ENCODE measurements around the gene AK2.
"Not testable (repeated sequence)": the region's sequence is repeated elsewhere in the genome, so short reads cannot be mapped to it uniquely, and the experiment has no call there.

Gene AK2

DNA sequence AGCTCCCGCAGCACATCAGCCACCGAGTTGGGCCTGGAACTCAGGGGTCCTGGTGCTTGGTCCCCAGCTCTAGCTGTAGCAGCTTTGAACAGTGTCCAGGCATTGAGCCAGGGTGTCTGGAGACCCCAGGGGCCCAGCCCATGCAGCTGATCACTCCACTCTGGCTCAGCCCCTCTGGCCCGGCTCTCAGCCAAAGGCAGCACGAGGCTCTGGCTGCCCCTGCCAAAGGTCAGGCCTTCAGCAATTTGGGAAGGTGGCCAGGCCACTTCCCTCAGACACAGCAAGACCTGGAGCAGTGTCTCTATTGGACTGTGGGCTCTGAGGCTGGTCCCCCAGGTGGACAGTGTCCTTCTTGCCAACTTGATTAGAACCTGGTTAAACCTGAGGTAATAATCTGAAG, 37.7 kb downstream of the AK2 start:
- DNase-seq (ENCODE audit: low spot score): no peak

DNA sequence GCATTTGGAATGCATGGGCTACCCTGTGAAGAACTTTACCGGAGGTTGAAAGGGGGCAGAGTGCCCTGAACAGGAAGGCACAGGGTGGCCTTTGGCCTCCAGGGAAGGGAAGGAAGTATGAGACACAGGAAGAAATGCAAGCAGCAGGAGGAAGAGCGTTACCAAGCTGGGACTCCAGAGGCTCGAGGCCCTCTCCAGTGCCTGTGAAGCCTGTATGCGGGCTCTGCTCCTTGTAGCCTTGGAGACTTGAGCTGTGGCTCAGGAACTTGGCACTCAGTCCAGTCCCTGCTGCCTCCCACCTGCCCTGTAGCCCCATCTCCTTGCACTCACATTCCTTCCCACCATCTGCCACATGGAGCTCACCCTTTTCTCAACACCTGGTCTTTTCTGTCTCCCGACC, 38.6 kb downstream of the AK2 start:
- DNase-seq (ENCODE audit: low spot score): no peak

DNA sequence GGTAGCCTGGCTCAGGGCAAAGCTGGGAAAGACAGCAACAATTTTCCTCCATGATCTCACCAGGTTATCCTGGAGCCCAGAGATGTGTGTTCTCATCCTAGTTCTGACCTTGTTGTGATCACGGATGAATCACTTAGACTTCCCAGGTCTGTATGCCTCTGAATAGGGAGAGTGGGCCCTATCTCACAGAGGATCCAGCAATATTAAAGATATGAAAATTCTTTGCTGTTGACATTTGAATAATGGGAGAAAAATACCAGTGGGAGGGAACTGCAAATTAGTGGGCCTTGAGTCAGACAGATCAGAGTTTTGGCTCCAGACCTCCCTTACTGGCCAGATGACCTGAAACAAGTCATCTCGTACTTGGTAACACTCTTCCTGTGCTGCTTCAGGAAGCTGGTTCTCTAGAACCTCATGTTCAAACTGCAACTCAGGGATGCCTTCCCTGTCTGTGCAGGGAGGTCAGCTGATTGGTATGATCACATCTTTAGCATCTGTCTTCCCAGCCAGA, 39.2 kb downstream of the AK2 start:
- DNase-seq (ENCODE audit: low spot score): no peak

DNA sequence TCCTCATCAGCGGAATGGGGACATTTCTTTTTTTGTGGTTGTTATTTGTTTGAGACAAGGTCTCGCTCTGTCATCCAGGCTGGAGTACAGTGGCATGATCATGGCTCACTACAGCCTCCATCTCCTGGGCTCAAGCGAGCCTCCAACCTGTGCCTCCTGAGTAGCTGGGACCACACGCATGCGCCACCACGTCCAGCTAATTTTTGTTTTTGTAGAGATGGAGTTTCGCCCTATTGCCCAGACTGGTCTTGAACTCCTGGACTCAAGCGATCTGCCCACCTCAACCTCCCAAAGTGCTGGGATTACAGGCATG, 43.4 kb downstream of the AK2 start:
- not testable (repeated sequence) for DNase-seq (ENCODE audit: low spot score)

DNA sequence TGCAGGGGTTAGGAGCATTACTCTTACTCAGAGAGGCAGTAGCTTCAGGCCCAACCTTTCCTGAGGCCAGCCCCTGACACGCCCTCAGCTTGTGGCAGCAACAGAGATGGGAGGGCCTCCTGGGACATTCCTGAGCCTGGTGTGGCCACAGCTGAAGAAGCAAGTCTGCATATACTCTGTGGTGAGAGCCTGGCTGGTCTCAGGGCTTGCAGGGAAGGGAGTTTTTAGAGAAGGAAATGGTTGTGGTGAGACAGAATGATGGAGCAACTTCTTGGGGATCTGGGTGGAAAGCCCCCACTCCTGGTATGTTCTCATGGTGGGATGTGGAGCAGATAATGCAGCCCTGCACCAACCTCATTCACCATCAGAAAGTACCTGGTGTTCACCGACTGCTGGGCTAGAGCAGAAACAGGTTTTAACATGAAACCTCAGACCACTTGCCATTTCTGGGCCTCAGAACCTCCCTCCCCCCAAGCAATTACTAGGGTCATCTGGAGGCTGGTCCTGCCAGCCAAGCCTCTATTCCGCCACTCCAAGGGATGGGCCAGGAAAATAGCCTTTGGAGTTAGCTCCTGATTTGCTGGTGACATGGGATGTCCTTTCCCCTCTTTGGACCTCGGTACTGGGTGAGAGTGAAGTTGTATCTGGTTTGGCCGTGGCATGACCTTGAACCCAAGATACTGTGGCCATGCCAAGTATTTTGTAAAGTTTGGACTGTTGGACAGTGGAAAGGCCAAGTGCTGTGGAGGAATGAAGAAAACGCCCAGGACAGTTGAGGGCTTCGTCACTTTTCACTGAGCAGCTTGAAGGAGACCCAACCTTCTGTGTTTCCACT, 44.0 kb downstream of the AK2 start:
- peak; percentile 39 for DNase-seq (ENCODE audit: low spot score)

DNA sequence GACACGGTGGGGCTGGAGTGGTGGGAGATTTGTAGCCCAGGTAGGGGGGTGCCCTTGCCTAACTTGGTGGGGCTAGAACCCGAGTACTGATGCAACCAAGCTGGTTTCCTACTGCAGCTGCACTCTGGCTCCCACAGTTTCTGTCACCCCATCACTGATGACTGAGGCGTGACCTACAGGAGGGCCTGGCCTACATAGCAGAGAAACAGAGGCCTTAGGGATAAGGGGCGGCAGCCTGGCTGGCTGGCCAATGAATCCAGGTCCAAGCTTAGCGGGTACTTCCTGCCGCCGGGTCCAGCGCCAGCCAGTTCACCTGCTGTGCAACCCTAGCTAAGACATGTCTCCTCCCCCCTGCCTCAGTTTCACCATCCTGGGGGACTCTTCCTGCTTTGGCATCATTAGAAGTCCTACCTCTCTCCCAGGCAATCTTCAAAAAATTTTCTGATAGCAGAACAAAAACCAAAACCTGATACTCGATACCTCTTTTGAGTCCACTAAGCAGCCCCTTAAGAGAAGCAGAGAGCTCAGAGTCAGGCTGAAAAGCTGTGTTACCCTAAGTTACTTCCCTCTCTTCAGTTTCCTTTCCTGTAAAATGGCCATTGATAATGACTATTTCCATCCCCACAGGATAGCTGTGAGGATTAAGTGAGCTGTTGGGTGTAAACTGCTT, 44.7 kb downstream of the AK2 start:
- DNase-seq (ENCODE audit: low spot score): no peak

DNA sequence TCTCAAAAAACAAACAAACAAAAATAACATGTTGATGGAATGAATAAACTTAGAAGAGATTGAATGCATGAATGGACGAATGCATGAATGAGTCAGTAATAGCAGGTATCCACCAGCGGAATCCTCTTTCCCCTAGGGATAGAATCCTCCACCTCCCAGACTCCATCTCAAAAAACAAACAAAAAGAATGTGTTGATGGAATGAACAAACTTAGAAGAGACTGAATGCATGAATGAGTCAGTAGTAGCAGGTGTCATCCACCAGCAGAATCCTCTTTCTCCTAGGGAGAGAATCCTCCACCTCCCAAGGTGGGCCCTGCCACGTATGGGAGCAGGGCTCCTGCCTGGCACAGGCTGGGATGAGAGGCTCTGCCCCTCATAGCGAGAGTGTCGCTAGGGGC, 45.3 kb downstream of the AK2 start:
- DNase-seq (ENCODE audit: low spot score): no peak

DNA sequence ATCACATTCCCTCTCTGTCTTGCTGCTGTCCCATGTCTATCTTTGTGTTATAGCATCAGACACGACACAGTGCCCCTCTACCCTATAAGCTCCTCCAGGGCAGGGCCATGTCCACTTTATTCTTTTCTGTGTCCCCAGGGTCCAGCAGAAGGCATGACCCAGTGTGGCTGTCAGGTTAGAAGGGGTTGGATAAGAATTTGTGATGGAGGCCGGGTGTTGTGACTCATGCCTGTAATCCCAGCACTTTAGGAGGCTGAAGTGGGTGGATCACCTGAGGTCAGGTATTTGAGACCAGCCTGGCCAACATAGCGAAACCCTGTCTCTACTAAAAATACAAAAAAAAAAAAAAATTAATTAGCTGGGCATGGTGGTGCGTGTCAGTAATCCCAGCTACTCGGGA, 45.8 kb downstream of the AK2 start:
- no peak for DNase-seq (ENCODE audit: low spot score)

DNA sequence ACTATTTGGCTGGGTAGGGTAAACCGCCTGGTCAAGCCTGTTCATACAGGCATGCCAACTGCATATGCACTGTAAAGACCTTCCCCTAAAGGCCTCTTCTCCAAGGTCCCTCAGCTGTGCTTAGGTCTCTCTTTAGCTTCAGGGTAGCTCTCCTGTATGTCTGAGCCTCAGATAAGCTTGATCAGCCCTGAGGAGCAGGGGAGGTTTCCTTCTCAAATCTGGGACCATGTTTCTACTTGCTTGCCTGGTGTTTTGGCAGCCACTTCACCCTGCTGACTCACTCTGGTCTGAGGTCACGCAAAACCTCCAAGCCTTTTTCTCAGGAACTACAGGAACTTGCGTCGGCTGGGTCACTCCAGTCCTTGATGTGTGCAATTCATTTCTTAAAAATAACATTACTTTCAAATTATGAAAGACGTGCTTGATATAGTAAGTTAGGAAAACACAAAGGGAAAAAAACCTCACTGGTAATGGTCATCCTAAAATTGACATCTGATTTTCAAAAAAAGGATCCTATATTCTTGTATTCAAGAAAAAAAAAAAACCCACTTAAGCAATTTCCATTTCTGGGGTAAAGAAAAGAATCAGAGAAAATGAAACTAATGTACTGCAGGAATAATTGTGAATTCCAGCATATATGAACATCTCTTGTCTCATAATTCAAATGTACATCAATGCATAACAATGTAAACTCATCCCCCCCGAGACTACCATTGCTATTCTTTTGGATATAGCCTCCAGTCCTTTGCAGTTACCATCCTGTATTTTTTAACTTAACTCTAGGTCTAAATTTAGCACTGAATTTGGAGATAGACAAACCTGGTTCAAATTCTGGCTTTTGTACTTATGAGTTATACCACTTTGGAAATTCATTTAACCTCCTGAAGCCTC, 47.3 kb downstream of the AK2 start:
- peak; percentile 19 for DNase-seq (ENCODE audit: low spot score)

DNA sequence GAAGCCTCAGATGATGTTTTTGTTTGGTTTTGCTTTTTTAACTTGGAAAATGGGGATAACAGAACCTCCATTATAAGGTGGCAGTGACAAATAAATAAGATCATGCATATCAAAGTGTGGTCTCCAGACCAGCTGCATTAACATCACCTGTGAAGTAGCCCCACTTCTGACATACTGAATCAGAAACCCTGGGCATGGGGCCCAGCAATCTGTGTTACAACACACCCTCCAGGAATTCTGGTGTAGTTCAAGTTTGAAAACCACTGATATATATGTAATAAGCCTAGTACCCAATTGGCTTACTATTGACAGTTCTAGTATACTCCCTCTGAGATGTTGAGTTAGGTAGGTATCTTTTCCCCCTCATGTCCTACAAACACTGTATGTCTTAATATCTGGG, 48.0 kb downstream of the AK2 start:
- no peak for DNase-seq (ENCODE audit: low spot score)

DNA sequence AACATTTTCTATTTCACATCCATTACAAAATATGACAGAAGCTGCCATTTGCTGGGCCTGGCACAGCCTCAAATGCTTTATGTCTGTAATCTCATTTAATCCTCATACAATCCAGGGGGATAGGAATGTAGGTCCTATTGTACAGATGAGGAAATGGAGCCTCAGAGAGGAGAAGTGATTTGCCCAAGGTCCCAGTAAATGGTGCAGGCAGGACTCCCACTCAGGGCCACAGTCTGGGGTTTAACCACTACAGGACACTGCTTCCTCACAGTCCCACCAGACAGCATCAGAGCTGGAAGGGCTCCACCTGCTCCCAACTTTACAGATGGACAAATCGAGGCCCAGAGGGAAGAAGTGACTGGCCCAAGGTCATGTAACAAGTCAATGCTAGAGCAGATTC, 51.5 kb downstream of the AK2 start:
- no peak for DNase-seq (ENCODE audit: low spot score)

DNA sequence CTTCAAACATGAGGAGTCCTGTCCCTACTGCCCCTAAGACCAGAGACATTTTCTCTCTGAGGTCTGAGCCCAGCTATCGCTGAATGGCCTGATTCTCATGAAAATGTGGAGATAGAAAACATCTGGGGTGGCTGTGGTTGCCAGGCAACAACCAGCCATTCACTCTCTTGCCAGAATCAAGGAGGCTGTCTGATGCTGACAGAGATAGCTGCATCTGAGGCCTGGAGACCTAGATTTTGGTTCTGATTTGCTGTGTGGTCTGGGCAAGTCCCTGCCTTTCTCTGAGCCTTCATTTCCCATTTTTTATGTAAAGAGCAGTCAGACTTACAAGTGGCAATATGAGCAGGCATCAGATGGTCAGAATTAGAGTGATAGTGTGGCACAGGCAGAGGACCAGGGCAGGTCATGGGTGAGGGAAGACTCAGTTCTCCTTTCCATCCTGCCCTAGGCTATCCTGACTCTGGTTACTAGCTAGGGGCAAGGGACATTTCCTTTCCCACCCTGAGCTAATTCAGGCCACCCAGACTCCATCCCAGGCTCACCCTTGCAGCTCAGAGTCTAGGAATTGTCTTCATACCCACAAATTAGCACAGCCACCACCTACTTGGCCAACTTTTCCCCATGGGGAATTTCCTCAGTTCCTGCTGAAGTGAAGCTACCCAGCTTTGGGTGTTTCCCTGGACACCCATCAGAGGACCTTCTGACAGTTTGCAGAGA, 52.1 kb downstream of the AK2 start:
- DNase-seq (ENCODE audit: low spot score): peak; percentile 56

DNA sequence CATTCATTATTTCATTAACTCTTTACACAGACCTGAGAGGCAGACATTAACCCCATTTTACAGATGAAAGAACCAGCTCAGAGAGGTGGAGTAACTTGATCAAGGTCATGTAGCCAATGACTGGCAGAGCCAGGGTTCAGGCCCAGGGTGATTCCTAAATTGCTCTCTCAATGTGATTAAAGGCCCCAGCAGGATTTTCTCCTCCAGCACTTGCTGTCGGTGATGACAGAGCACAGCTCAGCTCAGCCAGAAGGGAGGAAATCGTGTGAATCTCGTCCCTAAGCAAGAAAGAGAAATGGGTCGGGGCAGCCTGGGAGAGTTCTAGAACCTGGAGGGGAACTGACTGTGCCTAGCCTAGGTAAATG, 52.6 kb downstream of the AK2 start:
- DNase-seq (ENCODE audit: low spot score): no peak

DNA sequence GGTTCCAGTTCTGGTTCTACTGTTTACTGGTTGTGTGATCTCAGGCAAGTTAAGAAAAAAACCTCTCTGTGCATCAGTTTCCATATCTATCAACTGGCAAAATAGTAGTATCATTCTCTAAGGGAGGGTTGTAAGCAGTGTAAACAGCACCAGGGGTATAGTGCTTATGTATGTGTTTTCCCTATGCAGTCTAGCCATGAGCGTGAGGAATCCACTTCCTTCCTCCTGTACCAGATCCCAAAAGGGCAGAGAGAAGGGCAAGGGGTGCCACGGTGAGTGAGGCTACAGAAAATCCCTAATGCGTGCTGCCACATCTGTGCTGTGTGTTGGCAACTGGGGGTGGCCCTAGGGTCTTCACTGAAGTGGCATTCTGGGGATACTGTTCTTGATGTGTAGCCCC, 53.7 kb downstream of the AK2 start:
- DNase-seq (ENCODE audit: low spot score): no peak

DNA sequence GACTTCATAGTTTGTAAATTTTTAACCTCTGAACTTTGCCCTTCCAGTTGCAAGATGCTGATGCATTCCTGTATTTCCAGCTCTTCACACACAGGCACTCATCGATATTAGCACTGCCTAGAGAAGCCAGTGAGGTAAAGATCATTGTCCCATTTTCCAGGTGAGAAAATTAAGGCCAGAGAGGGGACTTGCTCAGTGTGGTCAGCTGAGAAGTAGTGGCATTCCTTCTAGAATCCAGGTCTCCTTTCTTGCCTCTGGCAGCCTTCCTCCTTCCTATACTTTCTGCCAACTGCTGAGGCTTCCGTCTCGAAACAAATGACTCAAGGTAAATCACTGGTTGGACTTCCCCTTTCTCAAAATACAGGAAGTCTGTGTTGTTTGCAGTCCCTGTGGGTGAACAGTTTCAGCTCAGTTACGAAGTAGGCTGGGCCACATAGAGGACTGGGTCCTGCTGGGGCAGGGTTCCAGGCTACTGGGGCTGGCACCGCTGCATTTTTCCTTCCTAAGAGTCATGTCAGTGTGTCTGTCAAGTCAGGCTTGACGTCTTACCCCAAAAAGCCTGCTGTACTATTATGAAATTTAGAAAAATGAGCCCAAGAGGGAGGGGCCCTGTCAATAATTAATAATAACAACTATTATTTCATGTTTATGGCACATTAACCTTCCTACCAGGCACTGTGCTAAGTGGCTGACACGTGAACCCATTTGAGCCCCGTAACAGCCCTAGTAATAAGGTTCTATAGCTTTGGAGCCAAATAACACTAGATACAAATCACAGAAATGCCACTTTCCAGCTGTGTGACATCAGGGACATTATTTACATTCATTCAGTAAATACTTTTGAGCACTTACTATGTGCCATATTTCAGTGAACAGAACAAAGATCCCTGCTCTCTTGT, 55.4 kb downstream of the AK2 start:
- DNase-seq (ENCODE audit: low spot score): peak; percentile 82

DNA sequence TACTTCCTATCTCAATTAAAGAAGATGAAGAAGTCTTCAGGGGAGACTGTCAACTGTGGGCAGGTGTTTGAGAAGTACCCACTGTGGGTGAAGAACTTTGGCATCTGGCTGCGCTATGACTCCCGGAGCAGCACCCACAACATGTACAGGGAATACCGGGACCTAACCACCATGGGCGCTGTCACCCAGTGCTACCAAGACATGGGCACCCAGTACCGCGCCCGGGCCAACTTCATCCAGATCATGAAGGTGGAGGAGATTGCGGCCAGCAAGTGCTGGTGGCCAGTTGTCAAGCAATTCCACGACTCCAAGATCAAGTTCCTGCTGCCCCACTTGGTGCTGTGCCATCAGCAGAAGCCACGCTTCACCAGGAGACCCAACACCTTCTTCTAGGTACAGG, 56.6 kb downstream of the AK2 start:
- no peak for DNase-seq (ENCODE audit: low spot score)

DNA sequence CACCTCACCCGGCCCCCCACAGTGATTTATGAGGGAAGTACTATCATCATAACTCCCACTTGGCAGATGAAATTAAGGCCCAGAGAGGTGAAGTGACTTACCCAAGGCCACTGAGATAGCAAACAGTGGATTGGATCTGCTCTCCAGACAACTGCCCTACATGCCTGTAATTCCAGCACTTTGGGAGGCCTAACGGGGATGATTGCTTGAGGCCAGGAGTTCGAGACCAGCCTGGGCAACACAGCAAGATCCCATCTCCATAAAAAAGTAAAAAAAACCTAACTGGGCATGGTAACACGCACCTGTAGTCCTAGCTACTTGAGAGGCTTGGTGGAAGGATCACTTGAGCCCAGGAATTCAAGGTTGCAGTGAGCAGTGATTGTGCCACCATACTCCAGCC, 57.8 kb downstream of the AK2 start:
- no peak for DNase-seq (ENCODE audit: low spot score)

DNA sequence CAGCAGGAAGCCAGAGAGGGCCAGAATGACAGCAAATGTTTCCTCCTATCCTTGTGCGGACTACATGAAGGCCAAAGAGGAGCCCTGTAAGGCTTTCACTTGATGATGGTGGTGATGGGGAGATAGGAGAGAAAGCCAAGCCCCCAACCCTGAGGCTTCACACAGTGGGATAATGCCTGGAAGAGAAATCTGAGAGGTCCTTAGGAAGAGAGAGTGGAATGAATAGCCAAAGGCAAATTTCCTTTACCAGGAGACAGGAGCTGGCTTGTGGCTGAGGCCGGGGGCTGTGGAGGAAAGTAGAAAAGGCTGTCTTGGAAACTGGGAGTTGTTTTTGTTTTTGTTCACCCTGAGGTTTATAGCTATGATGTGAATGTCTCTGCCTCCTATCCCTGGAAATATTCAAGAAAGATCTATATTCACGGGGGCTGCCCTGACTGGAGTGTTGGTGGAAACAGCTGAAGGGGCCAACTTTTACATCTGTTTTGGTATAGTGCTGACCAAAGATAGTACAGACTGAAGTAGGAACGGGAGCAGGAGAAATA, 59.1 kb downstream of the AK2 start:
- DNase-seq (ENCODE audit: low spot score): no peak

DNA sequence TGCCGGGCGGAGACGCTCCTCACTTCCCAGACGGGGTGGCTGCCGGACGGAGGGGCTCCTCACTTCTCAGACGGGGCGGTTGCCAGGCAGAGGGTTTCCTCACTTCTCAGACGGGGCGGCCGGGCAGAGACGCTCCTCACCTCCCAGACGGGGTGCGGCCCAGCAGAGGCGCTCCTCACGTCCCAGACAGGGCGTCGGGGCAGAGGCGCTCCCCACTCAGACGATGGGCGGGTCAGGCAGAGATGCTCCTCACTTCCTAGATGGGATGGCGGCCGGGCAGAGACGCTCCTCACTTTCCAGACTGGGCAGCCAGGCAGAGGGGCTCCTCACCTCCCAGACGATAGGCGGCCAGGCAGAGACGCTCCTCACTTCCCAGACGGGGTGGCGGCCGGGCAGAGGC, 61.6 kb downstream of the AK2 start:
- not testable (repeated sequence) for DNase-seq (ENCODE audit: low spot score)

DNA sequence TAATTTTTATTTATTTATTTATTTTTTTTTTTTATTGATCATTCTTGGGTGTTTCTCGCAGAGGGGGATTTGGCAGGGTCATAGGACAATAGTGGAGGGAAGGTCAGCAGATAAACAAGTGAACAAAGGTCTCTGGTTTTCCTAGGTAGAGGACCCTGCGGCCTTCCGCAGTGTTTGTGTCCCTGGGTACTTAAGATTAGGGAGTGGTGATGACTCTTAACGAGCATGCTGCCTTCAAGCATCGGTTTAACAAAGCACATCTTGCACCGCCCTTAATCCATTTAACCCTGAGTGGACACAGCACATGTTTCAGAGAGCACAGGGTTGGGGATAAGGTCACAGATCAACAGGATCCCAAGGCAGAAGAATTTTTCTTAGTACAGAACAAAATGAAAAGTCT, 63.2 kb downstream of the AK2 start:
- not testable (repeated sequence) for DNase-seq (ENCODE audit: low spot score)
